ENCODE results near the gene CARF.

DNA sequence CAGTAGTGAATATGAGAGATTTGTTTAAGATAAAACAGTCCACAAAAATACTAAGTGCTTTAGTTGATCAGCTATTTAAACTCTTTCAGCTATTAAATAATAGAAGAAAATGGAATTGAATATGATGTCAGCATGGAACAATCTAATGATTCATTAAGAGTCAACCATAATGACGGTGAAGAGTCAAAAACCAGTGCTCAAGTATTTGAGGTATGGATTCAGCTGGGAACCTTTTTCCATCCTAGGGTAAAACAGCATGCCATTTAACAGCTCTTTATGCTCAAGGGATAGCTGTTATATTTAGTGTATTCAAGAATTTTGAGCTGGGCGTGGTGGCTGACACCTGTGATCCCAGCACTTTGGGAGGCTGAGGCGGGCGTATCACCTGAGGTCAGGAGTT lies 29.7 kb downstream of the CARF start:
- TF ChIP-seq, protein P1, sequence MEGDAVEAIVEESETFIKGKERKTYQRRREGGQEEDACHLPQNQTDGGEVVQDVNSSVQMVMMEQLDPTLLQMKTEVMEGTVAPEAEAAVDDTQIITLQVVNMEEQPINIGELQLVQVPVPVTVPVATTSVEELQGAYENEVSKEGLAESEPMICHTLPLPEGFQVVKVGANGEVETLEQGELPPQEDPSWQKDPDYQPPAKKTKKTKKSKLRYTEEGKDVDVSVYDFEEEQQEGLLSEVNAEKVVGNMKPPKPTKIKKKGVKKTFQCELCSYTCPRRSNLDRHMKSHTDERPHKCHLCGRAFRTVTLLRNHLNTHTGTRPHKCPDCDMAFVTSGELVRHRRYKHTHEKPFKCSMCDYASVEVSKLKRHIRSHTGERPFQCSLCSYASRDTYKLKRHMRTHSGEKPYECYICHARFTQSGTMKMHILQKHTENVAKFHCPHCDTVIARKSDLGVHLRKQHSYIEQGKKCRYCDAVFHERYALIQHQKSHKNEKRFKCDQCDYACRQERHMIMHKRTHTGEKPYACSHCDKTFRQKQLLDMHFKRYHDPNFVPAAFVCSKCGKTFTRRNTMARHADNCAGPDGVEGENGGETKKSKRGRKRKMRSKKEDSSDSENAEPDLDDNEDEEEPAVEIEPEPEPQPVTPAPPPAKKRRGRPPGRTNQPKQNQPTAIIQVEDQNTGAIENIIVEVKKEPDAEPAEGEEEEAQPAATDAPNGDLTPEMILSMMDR (optimal IDR thresholded peaks at IDR 0.05 in 1 of 3, IDR thresholded peaks at IDR 0.05 in 1 of 3, conservative IDR thresholded peaks at IDR 0.05 in 1 of 3; ENCODE audit: extremely low read depth in 1 of 3, insufficient read depth in 2 of 3, low read length in 3 of 3), result no peak
- TF ChIP-seq EZH2 (IDR thresholded peaks at IDR 0.05; ENCODE audit: low read length), result no peak
